H1 (cell line): ENCODE results near the gene SMU1. TPM values are rescaled to one million over a fixed set of nuclear protein-coding genes. Genes with fewer than 3 reads are reported as not detected.

Source experiments
- CTCF ChIA-PET: fragments of 300-600 bp; sonication (Branson Sonifier 250); formaldehyde crosslinking; loops from one replicate; lab custom pipeline; 2021; ENCODE audit not compliant: partially characterized antibody; lab: Charles Lee
- POLR2A ChIA-PET: fragments of 300-600 bp; sonication (Branson Sonifier 250); formaldehyde crosslinking; loops from one replicate; lab custom pipeline; 2021; ENCODE audit warnings: inconsistent platforms; ENCODE audit not compliant: partially characterized antibody; lab: Charles Lee
- DNase-seq, 2 experiments: peaks; one replicate each; pipeline versions ENCODE4 v3.0.0 to v3.0.0-alpha.2; 2010 to 2022; ENCODE audit warnings: low spot score in 2 of 2, low read depth in 1 of 2, mixed read lengths in 1 of 2
- FAIRE-seq: peaks from 2 replicates; lab custom pipeline; 2011; peaks lifted over from hg19 to GRCh38; lab: Jason Lieb, UNC
- H2AFZ ChIP-seq: 2 replicates; pipeline ENCODE4 v1.8.1; 2012; ENCODE audit warnings: low read length, inconsistent platforms
- H2AK5ac ChIP-seq: 2 replicates; pipeline ENCODE4 v1.6.1; 2013; ENCODE audit warnings: low read depth, low read length
- H2BK120ac ChIP-seq: replicated peaks from 2 replicates; pipeline ENCODE3; 2013; ENCODE audit warnings: low read depth, low read length, inconsistent platforms
- H2BK12ac ChIP-seq: 2 replicates; pipeline ENCODE4 v1.6.1; 2013; ENCODE audit warnings: low read depth, low read length
- H2BK15ac ChIP-seq: 2 replicates; pipeline ENCODE4 v1.6.1; 2013; ENCODE audit warnings: low read length
- H2BK20ac ChIP-seq: 2 replicates; pipeline ENCODE4 v1.6.1; 2013; ENCODE audit warnings: low read length
- H2BK5ac ChIP-seq: 2 replicates; pipeline ENCODE4 v1.6.1; 2013; ENCODE audit warnings: low read depth, low read length
- H3K14ac ChIP-seq: 2 replicates; pipeline ENCODE4 v1.6.1; 2013; ENCODE audit warnings: inconsistent platforms; ENCODE audit not compliant: insufficient read length
- H3K18ac ChIP-seq: 2 replicates; pipeline ENCODE4 v1.6.1; 2013; ENCODE audit warnings: low read length; ENCODE audit errors: extremely low read depth
- H3K23ac ChIP-seq: 2 replicates; pipeline ENCODE4 v1.6.1; 2013; ENCODE audit warnings: inconsistent platforms; ENCODE audit not compliant: insufficient read length
- H3K23me2 ChIP-seq: 2 replicates; pipeline ENCODE4 v1.6.1; 2013; ENCODE audit warnings: low read depth, low read length
- H3K27ac ChIP-seq: 2 replicates; pipeline ENCODE4 v1.6.1; 2011; ENCODE audit warnings: low read depth, low read length, inconsistent platforms
- H3K27me3 ChIP-seq, 4 experiments: replicated peaks in 1 of 4; 1 replicate in 1 of 4; 2 replicates in 3 of 4; pipeline versions ENCODE4 v1.6.1 to v1.8.1; 2011 to 2013; ENCODE audit warnings: low read length in 3 of 4, mild to moderate bottlenecking in 3 of 4, inconsistent platforms in 2 of 4, mixed read lengths in 2 of 4, moderate library complexity in 1 of 4; ENCODE audit not compliant: control insufficient read depth in 3 of 4, insufficient read depth in 3 of 4; ENCODE audit errors: extremely low read depth in 1 of 4
- H3K36me3 ChIP-seq, 4 experiments: 2 replicates each; pipeline versions ENCODE4 v1.6.1 to v1.8.1; 2011 to 2013; ENCODE audit warnings: mild to moderate bottlenecking in 4 of 4, low read length in 3 of 4, moderate library complexity in 2 of 4, control low read depth in 1 of 4, inconsistent platforms in 1 of 4; ENCODE audit not compliant: insufficient read depth in 4 of 4, control insufficient read depth in 2 of 4
- H3K4ac ChIP-seq: replicated peaks from 2 replicates; pipeline ENCODE3; 2013; ENCODE audit warnings: low read length, low read depth, mixed read lengths, inconsistent platforms; ENCODE audit not compliant: insufficient read length
- H3K4me1 ChIP-seq, 4 experiments: replicated peaks in 1 of 4; 1 replicate in 1 of 4; 2 replicates in 3 of 4; pipeline versions ENCODE4 v1.6.1 to v1.8.1; 2011 to 2013; ENCODE audit warnings: low read length in 3 of 4, inconsistent platforms in 2 of 4, mixed read lengths in 1 of 4; ENCODE audit not compliant: insufficient read depth in 4 of 4, control insufficient read depth in 3 of 4
- H3K4me2 ChIP-seq, 2 experiments: 2 replicates each; pipeline versions ENCODE4 v1.6.1 to v1.8.1; 2011 to 2013; ENCODE audit warnings: low read depth in 2 of 2, low read length in 2 of 2, control low read depth in 1 of 2, inconsistent platforms in 1 of 2, mild to moderate bottlenecking in 1 of 2; ENCODE audit not compliant: insufficient read depth in 1 of 2
- H3K4me3 ChIP-seq, 4 experiments: fragments of 200-600, 300-600 bp in 1 of 4; sonication (generic), shearing (Covaris generic), sonication (Bioruptor Twin) in 1 of 4; 2 replicates each; pipeline versions ENCODE4 v1.5.1 to v1.8.1; 2011 to 2016; ENCODE audit warnings: low read length in 4 of 4, low read depth in 3 of 4, control low read depth in 2 of 4, inconsistent platforms in 2 of 4, mild to moderate bottlenecking in 2 of 4, mixed read lengths in 1 of 4, moderate library complexity in 1 of 4; ENCODE audit not compliant: insufficient read depth in 2 of 4; ENCODE audit errors: extremely low read depth in 1 of 4
- H3K56ac ChIP-seq: replicated peaks from 2 replicates; pipeline ENCODE3; 2013; ENCODE audit warnings: low read depth, mild to moderate bottlenecking, mixed read lengths, low read length, inconsistent platforms; ENCODE audit not compliant: insufficient read length
- H3K79me1 ChIP-seq: 2 replicates; pipeline ENCODE4 v1.6.1; 2013; ENCODE audit warnings: low read depth, low read length, control low read depth
- H3K79me2 ChIP-seq, 2 experiments: 2 replicates each; pipeline versions ENCODE4 v1.6.1 to v1.8.1; 2012 to 2013; ENCODE audit warnings: low read length in 2 of 2, mild to moderate bottlenecking in 2 of 2, inconsistent platforms in 1 of 2; ENCODE audit not compliant: insufficient read depth in 2 of 2, control insufficient read depth in 1 of 2
- H3K9ac ChIP-seq, 4 experiments: replicated peaks in 1 of 4; 1 replicate in 1 of 4; 2 replicates in 3 of 4; pipeline versions ENCODE4 v1.6.1 to v1.8.1; 2011 to 2013; ENCODE audit warnings: low read depth in 3 of 4, low read length in 3 of 4, control low read depth in 2 of 4, mild to moderate bottlenecking in 2 of 4, moderate library complexity in 2 of 4, inconsistent platforms in 1 of 4; ENCODE audit errors: extremely low read depth in 1 of 4
- H3K9me3 ChIP-seq, 2 experiments: 2 replicates each; pipeline versions ENCODE4 v1.6.1 to v1.8.1; 2012 to 2013; ENCODE audit warnings: mild to moderate bottlenecking in 2 of 2, moderate library complexity in 2 of 2, control low read depth in 1 of 2, inconsistent platforms in 1 of 2, low read depth in 1 of 2, low read length in 1 of 2, mixed read lengths in 1 of 2; ENCODE audit not compliant: insufficient read depth in 2 of 2
- H4K20me1 ChIP-seq, 2 experiments: replicated peaks in 1 of 2; 2 replicates each; pipeline versions ENCODE3 to v1.8.1; 2011 to 2013; ENCODE audit warnings: inconsistent platforms in 2 of 2, low read length in 2 of 2, mild to moderate bottlenecking in 1 of 2; ENCODE audit not compliant: insufficient read depth in 2 of 2, control insufficient read depth in 1 of 2
- H4K5ac ChIP-seq: 2 replicates; pipeline ENCODE4 v1.6.1; 2013; ENCODE audit warnings: low read length, low read depth, mixed read lengths, inconsistent platforms; ENCODE audit not compliant: insufficient read length
- H4K8ac ChIP-seq: 2 replicates; pipeline ENCODE4 v1.8.0; 2013; ENCODE audit warnings: mild to moderate bottlenecking, moderate library complexity, low read length, inconsistent platforms; ENCODE audit not compliant: insufficient read depth; ENCODE audit errors: extremely low read depth
- H4K91ac ChIP-seq: replicated peaks from 2 replicates; pipeline ENCODE3; 2013; ENCODE audit warnings: low read length, mixed read lengths, inconsistent platforms; ENCODE audit not compliant: insufficient read length
- CBX8 ChIP-seq: fragments of 300-800, 300-1000 bp; sonication (generic); IDR thresholded peaks from 2 replicates; pipeline ENCODE4 v1.7.1; 2016; ENCODE audit warnings: low read depth, low read length, borderline replicate concordance
- CEBPB ChIP-seq: IDR thresholded peaks from 2 replicates; pipeline ENCODE4 v1.6.1; 2012; ENCODE audit warnings: low read depth, low read length
- CREB1 ChIP-seq: IDR thresholded peaks from 2 replicates; pipeline ENCODE4 v1.6.1; 2012; ENCODE audit warnings: inconsistent platforms
- NANOG ChIP-seq: IDR thresholded peaks from 2 replicates; pipeline ENCODE4 v1.6.1; 2011; ENCODE audit warnings: low read length, low read depth, mild to moderate bottlenecking, inconsistent platforms; ENCODE audit not compliant: insufficient read depth, poor library complexity, severe bottlenecking
- NRF1 ChIP-seq: IDR thresholded peaks from 2 replicates; pipeline ENCODE4 v1.6.1; 2011; ENCODE audit warnings: mild to moderate bottlenecking, low read depth, low read length, improper control_type of control experiment
- PHF8 ChIP-seq: fragments of 200-600 bp; sonication (generic); conservative IDR thresholded peaks from 2 replicates; pipeline ENCODE4 v1.7.1; 2012; ENCODE audit warnings: low read depth, mild to moderate bottlenecking, inconsistent platforms, low read length, moderate library complexity
- RFX5 ChIP-seq: IDR thresholded peaks from 2 replicates; pipeline ENCODE4 v1.6.1; 2011; ENCODE audit warnings: low read depth, low read length, improper control_type of control experiment, borderline replicate concordance
- SP4 ChIP-seq: IDR thresholded peaks from 2 replicates; pipeline ENCODE4 v1.6.1; 2012; ENCODE audit warnings: low read length, inconsistent platforms
- SUZ12 ChIP-seq: fragments of 200-600 bp; sonication (generic); IDR thresholded peaks from 2 replicates; pipeline ENCODE4 v1.6.1; 2012; ENCODE audit warnings: mild to moderate bottlenecking, inconsistent platforms, low read length, moderate library complexity, mixed read lengths
- TAF1 ChIP-seq: IDR thresholded peaks from 2 replicates; pipeline ENCODE4 v1.6.1; 2011; ENCODE audit warnings: mild to moderate bottlenecking, low read depth, low read length
- WGBS, 2 experiments: shearing (Covaris generic) in 1 of 2; methylation state at CpG; one replicate each; pipeline versions ENCODE4 v1.1.6 to v1.1.7; 2013 to 2015; ENCODE audit warnings: low lambda C conversion rate in 2 of 2, mixed read lengths in 2 of 2, inconsistent platforms in 1 of 2, low coverage in 1 of 2, missing lambda C conversion rate in 1 of 2; ENCODE audit not compliant: insufficient replicate concordance in 2 of 2, insufficient coverage in 1 of 2, insufficient read length in 1 of 2; ENCODE audit errors: extremely low coverage in 1 of 2, missing lambda C conversion rate in 1 of 2; 5-methylcytosine and 5-hydroxymethylcytosine counted together
- polyA plus RNA-seq, 7 experiments: library from polyadenylated mRNA; depleted of rRNA in 3 of 7; stranded (reverse) in 5 of 7; unstranded in 2 of 7; fragments of >200 nt in 5 of 7; fragments of 200-250 nt in 2 of 7; gene quantifications; 1 replicate in 5 of 7; 2 replicates in 1 of 7; 4 replicates in 1 of 7; pipeline versions ENCODE4 v1.2.1 to v1.2.3, GENCODE V29; 2011 to 2013; ENCODE audit warnings: missing spikeins in 2 of 7, mixed read lengths in 2 of 7
- total RNA-seq: library from RNA; stranded (reverse); fragmentation: NEBNext Ultra II Directional; extraction: Animal tissue kit (Norgen Biotek cat#: 25700); gene quantifications from 2 replicates; pipeline ENCODE4 v1.2.1, GENCODE V29; 2021
- TF ChIP-seq, protein P1 (sequence below): IDR thresholded peaks from 2 replicates; pipeline ENCODE4 v1.6.1; 2011; ENCODE audit warnings: low read length, improper control_type of control experiment

Gene SMU1
- total and polyA plus RNA-seq, 2 of the 8 experiments (the other 6 are each of a cell fraction or from before 2014, with no cell fraction given) = 8.4 to 26.0 TPM

GRCh38 chr9:33032292-33032691 lies 44.2 kb downstream of the SMU1 start:
- no peak overlapping the region for H3K4ac ChIP-seq
- no peak overlapping the region for H2AFZ ChIP-seq
- no peak overlapping the region for H2BK5ac ChIP-seq
- no peak overlapping the region for H3K9ac ChIP-seq
- no peaks in the 10 kb centered on the region for H3K4me1 ChIP-seq
- no peaks in the 10 kb centered on the region for H3K23me2 ChIP-seq
- DNase-seq = no peak
- ChIA-PET CTCF (no interaction called here), POLR2A (interaction anchor here (0.8 kb wide), 1 partner anchor 8 kb away, joined by 3 read pairs; no protein-coding TSS in a partner anchor)
- H2BK120ac ChIP-seq = no peak overlapping the region
- H3K9me3 ChIP-seq = no peaks in the 10 kb centered on the region
- H3K79me1 ChIP-seq = no peaks in the 10 kb centered on the region
- 89% methylated on average over 1 of the region's 1 CpG; no CpG with 5 or more reads in 1 of the 2 experiments for WGBS, 2 experiments
- H4K8ac ChIP-seq = no peak overlapping the region
- no peak overlapping the region for H3K14ac ChIP-seq
- no peak overlapping the region for H3K27ac ChIP-seq
- no peaks in the 10 kb centered on the region for H3K27me3 ChIP-seq
- H3K23ac ChIP-seq = no peak overlapping the region
- H3K56ac ChIP-seq = no peak overlapping the region
- H3K4me2 ChIP-seq = no peak overlapping the region
- FAIRE-seq = no peak
- H3K36me3 ChIP-seq = peaks cover 45 to 100% (median 86%) of the 10 kb centered on the region in 4 experiments
- H2BK12ac ChIP-seq = no peak overlapping the region
- no peak overlapping the region for H3K4me3 ChIP-seq
- no peak overlapping the region for H4K91ac ChIP-seq
- H4K20me1 ChIP-seq = peaks cover 12 to 19% of the 10 kb centered on the region in 2 experiments
- H3K79me2 ChIP-seq = peaks cover 12 to 64% of the 10 kb centered on the region in 2 experiments
- H4K5ac ChIP-seq = no peak overlapping the region
- H2BK15ac ChIP-seq = no peak overlapping the region
- no peak overlapping the region for H3K18ac ChIP-seq
- H2BK20ac ChIP-seq = no peak overlapping the region
- no peak overlapping the region for H2AK5ac ChIP-seq
- TF ChIP-seq NANOG (no peak), CEBPB (no peak), TAF1 (no peak), NRF1 (no peak), PHF8 (no peak), CBX8 (no peak), CREB1 (no peak), SP4 (no peak), SUZ12 (no peak), RFX5 (no peak)
- TF ChIP-seq, protein P1, sequence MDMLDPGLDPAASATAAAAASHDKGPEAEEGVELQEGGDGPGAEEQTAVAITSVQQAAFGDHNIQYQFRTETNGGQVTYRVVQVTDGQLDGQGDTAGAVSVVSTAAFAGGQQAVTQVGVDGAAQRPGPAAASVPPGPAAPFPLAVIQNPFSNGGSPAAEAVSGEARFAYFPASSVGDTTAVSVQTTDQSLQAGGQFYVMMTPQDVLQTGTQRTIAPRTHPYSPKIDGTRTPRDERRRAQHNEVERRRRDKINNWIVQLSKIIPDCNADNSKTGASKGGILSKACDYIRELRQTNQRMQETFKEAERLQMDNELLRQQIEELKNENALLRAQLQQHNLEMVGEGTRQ = no peak
